OCI-LY3 (cell line): ENCODE measurements around the gene IRF2.

Source experiments
- H2AFZ ChIP-seq: fragments of 200-600, 300-600 bp; shearing (Covaris generic); 2 replicates; pipeline ENCODE4 v1.6.0; 2014; ENCODE audit warnings: antibody characterized with exemption, low read depth, low read length
- H3K27ac ChIP-seq: fragments of 200-600, 300-600 bp; sonication (generic); 2 replicates; pipeline ENCODE4 v1.5.1; 2014; ENCODE audit warnings: mild to moderate bottlenecking, low read length, moderate library complexity, mixed read lengths
- H3K27me3 ChIP-seq: fragments of 200-600, 300-600 bp; sonication (generic); 2 replicates; pipeline ENCODE4 v1.6.1; 2014; ENCODE audit warnings: low read depth, low read length, mixed read lengths
- H3K36me3 ChIP-seq: fragments of 200-600, 300-600 bp; sonication (generic); replicated peaks from 2 replicates; pipeline ENCODE3; 2014; ENCODE audit warnings: low read depth, low read length, mixed read lengths
- H3K4me1 ChIP-seq: fragments of 300-600, 200-600 bp; sonication (generic); 2 replicates; pipeline ENCODE4 v1.6.1; 2014; ENCODE audit warnings: low read length, mixed read lengths
- H3K4me2 ChIP-seq: fragments of 200-600, 300-600 bp; sonication (generic); 2 replicates; pipeline ENCODE4 v1.6.1; 2014; ENCODE audit warnings: low read length, mixed read lengths
- H3K4me3 ChIP-seq: fragments of 300-600, 200-600 bp; sonication (generic); 2 replicates; pipeline ENCODE4 v1.5.1; 2014; ENCODE audit warnings: antibody characterized with exemption, mild to moderate bottlenecking, low read length, moderate library complexity
- H3K79me2 ChIP-seq: fragments of 300-600, 200-600 bp; shearing (Covaris generic); 2 replicates; pipeline ENCODE4 v1.6.1; 2014; ENCODE audit warnings: mild to moderate bottlenecking, low read length, mixed read lengths
- H3K9ac ChIP-seq: fragments of 300-600, 200-600 bp; shearing (Covaris generic); 2 replicates; pipeline ENCODE4 v1.6.0; 2014; ENCODE audit warnings: mild to moderate bottlenecking, low read length, moderate library complexity
- H3K9me3 ChIP-seq: fragments of 200-600, 300-600 bp; shearing (Covaris generic); 2 replicates; pipeline ENCODE4 v1.6.1; 2014; ENCODE audit warnings: low read length, mixed read lengths; ENCODE audit not compliant: insufficient read depth
- H4K20me1 ChIP-seq: fragments of 200-600, 300-600 bp; sonication (generic); 2 replicates; pipeline ENCODE4 v1.6.1; 2016; ENCODE audit warnings: low read length, mixed read lengths; ENCODE audit not compliant: insufficient read depth
- CTCF ChIP-seq: fragments of 200-600, 300-600 bp; sonication (generic); IDR thresholded peaks from 2 replicates; pipeline ENCODE4 v1.5.1; 2014; ENCODE audit warnings: antibody characterized with exemption, low read length, low read depth
- EZH2phosphoT487 ChIP-seq: fragments of 200-600 bp; shearing (Covaris generic); IDR thresholded peaks from 2 replicates; pipeline ENCODE4 v1.6.1; 2018; ENCODE audit warnings: antibody characterized with exemption, mixed run types, low read depth

The IRF2 gene

GRCh38 chr4:184479516-184479950, 5.2 kb upstream of the IRF2 start:
- Histone ChIP-seq H3K9ac (no peak overlapping the region), H3K27ac (no peak overlapping the region), H3K4me2 (no peak overlapping the region), H3K27me3 (no peaks in the 10 kb centered on the region), H3K4me3 (no peak overlapping the region), H3K36me3 (no peaks in the 10 kb centered on the region), H3K4me1 (peaks cover 3% of the 10 kb centered on the region; the same call in 1 of the 2 replicates), H3K9me3 (no peaks in the 10 kb centered on the region), H4K20me1 (no peaks in the 10 kb centered on the region), H2AFZ (no peak overlapping the region), H3K79me2 (peaks cover 12% of the 10 kb centered on the region)
- TF ChIP-seq EZH2phosphoT487 = no peak
- TF ChIP-seq CTCF = no peak

- Histone ChIP-seq H3K4me2 (no peak overlapping the region), H3K9ac (no peak overlapping the region), H3K27me3 (no peaks in the 10 kb centered on the region), H4K20me1 (no peaks in the 10 kb centered on the region), H3K36me3 (no peaks in the 10 kb centered on the region), H2AFZ (no peak overlapping the region), H3K9me3 (no peaks in the 10 kb centered on the region), H3K27ac (no peak overlapping the region), H3K4me3 (no peak overlapping the region), H3K79me2 (peaks cover 31% of the 10 kb centered on the region), H3K4me1 (peaks cover 3% of the 10 kb centered on the region; the same call in 1 of the 2 replicates)
- TF ChIP-seq EZH2phosphoT487 = no peak
- TF ChIP-seq CTCF = no peak
Observed at GRCh38 chr4:184477201-184477999, 3.0 kb upstream of the IRF2 start.

- Histone ChIP-seq H3K36me3 (no peaks in the 10 kb centered on the region), H3K27me3 (no peaks in the 10 kb centered on the region), H3K4me3 (no peak overlapping the region), H3K9me3 (no peaks in the 10 kb centered on the region), H3K4me1 (peaks cover 5% of the 10 kb centered on the region), H3K27ac (no peak overlapping the region), H4K20me1 (peaks cover 3% of the 10 kb centered on the region; the same call in 1 of the 2 replicates), H3K4me2 (no peak overlapping the region), H3K9ac (no peak overlapping the region), H3K79me2 (peaks cover 38% of the 10 kb centered on the region), H2AFZ (no peak overlapping the region)
- no peak for TF ChIP-seq EZH2phosphoT487
Observed at GRCh38 chr4:184476695-184477094, 2.3 kb upstream of the IRF2 start.

- Histone ChIP-seq H3K27ac (peak overlapping the region; percentile 83), H3K4me3 (peak overlapping the region; percentile 91), H3K36me3 (no peaks in the 10 kb centered on the region), H3K4me1 (peaks cover 17% of the 10 kb centered on the region), H3K79me2 (peaks cover 50% of the 10 kb centered on the region), H4K20me1 (peaks cover 11% of the 10 kb centered on the region; the same call in 1 of the 2 replicates), H3K4me2 (peak overlapping the region; percentile 85), H3K27me3 (no peaks in the 10 kb centered on the region), H2AFZ (no peak overlapping the region), H3K9ac (peak overlapping the region; percentile 93), H3K9me3 (no peaks in the 10 kb centered on the region)
- TF ChIP-seq EZH2phosphoT487 (no peak), CTCF (no peak)
Observed at GRCh38 chr4:184475498-184475897, 1.1 kb upstream of the IRF2 start.
